MCF 10A (cell line): Measurements from ENCODE around the gene SCARF2. TPM values are rescaled to one million over a fixed set of nuclear protein-coding genes. Genes with fewer than 3 reads are reported as not detected.

Source experiments
- Bru-seq: library from RNA; stranded (reverse); fragments of 400-500 nt; gene quantifications from one replicate; lab custom pipeline; 2021; lab: Mats Ljungman, UMichigan
- BruChase-seq, 2 experiments: library from RNA; stranded (reverse); fragments of 400-500 nt; gene quantifications; one replicate each; lab custom pipeline; 2021; lab: Mats Ljungman, UMichigan
- BruUV-seq: library from RNA; stranded (reverse); fragments of 400-500 nt; replicated peaks from 2 replicates; lab custom pipeline; 2021; lab: Mats Ljungman, UMichigan
- CTCF ChIA-PET: fragments of 300-600 bp; sonication (Branson Sonifier 250); formaldehyde crosslinking; extraction: SDS; loops from one replicate; lab custom pipeline; 2021; ENCODE audit warnings: antibody characterized with exemption, inconsistent platforms; lab: Yijun Ruan, JAX
- POLR2A ChIA-PET: fragments of 300-600, 350-650 bp; sonication (Branson Sonifier 250); formaldehyde crosslinking; extraction: SDS; loops from one replicate; lab custom pipeline; 2020; ENCODE audit warnings: antibody characterized with exemption, inconsistent platforms; lab: Yijun Ruan, JAX
- DNase-seq: peaks from one replicate; pipeline ENCODE4 v3.0.0-alpha.2; 2018; ENCODE audit not compliant: unreplicated experiment
- H3K27ac Mint-ChIP-seq: one replicate; pipeline ENCODE4 v1.8.0; 2022; ENCODE audit warnings: mild to moderate bottlenecking, low read depth, mixed read lengths; ENCODE audit not compliant: unreplicated experiment
- H3K27me3 Mint-ChIP-seq: one replicate; pipeline ENCODE4 v1.8.0; 2022; ENCODE audit warnings: mixed read lengths; ENCODE audit not compliant: insufficient read depth, unreplicated experiment
- H3K36me3 Mint-ChIP-seq: one replicate; pipeline ENCODE4 v1.8.0; 2022; ENCODE audit warnings: mild to moderate bottlenecking, moderate library complexity, mixed read lengths; ENCODE audit not compliant: insufficient read depth, unreplicated experiment
- H3K4me1 Mint-ChIP-seq: one replicate; pipeline ENCODE4 v1.8.0; 2022; ENCODE audit warnings: mixed read lengths; ENCODE audit not compliant: insufficient read depth, unreplicated experiment
- H3K4me3 Mint-ChIP-seq: one replicate; pipeline ENCODE4 v1.8.0; 2022; ENCODE audit warnings: mild to moderate bottlenecking, moderate library complexity, mixed read lengths; ENCODE audit not compliant: unreplicated experiment
- H3K9me3 Mint-ChIP-seq: one replicate; pipeline ENCODE4 v1.8.0; 2022; ENCODE audit warnings: mixed read lengths; ENCODE audit not compliant: unreplicated experiment
- intact Hi-C: fragments of 100-400 bp; cut with micrococcal nuclease; formaldehyde crosslinking; loops from 2 replicates; pipeline ENCODE4 v1.14.1; 2022
- long read RNA-seq: library from polyadenylated mRNA; stranded (forward); transcript quantifications from one replicate; pipeline ENCODE4 v2.0.0, GENCODE V29; 2022
- total RNA-seq: library from RNA; stranded (reverse); gene quantifications from 2 replicates; pipeline ENCODE4 v1.2.3, GENCODE V29; 2022
- TF ChIP-seq, protein P1 (sequence below): fragments of 200-600 bp; IDR thresholded peaks from one replicate; pipeline ENCODE4 v1.8.0; 2022; ENCODE audit warnings: antibody characterized with exemption, mild to moderate bottlenecking; ENCODE audit not compliant: unreplicated experiment

The SCARF2 gene
- total RNA-seq = 0.35 and 0.88 TPM in 2 replicates
- percentile 27 among the genes with signal in this experiment for Bru-seq, nascent RNA
- percentile 44 among the genes with signal in this experiment for BruChase-seq, experiment 1, labeled RNA remaining after a 6-hour chase
- BruChase-seq, experiment 2, labeled RNA remaining after a 2-hour chase = percentile 43 among the genes with signal in this experiment
- long read RNA-seq = 0 reads

DNA sequence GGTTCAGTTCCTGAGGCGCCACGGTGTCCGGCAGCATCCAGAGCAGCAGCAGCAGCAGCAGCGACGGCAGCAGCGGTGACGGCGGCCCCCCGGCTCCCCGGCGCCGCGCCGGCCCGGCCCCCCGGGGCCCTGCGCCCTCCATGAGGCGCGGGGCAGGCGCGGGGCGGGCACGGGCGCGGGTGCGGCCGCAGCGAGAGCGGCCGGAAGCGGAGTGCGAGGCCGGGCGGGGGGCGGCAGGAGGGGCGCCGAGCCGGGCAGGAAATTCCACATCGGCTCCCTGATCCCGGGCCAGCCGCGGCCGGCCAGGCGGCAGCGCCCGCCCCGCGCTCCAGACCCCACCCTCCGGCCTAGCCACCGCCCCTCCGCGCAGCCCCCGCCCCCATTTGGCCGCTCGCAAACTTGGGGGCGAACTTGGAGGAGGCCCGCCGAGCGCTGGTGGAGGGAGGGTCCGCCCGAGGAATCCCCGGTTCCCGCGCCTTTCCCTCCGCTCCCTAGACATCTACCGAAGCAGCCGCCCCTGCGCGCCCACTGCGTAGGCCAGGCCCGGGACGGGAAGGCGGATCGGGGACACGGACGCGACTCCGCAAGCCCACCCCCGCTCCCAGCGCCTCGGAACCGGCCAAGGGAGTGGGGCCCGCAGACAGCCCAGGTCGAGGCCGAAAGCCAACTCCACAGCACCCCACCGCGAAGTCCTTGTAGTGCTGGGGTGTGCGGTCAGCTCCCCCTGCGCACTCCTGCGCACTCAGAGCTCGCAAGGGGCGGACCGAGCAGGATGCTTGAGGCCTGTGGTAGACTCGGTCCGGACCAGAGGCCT lies at the start of gene SCARF2:
Gene SCARF2 (minus strand): TSS at position 213 of the 814 bp plus-strand sequence. CDS start 71 bp downstream, at position 142.
- Mint-ChIP-seq H3K27me3 (peaks cover 11% of the 10 kb centered on the region), H3K27ac (no peak within 1 kb of the TSS), H3K36me3 (peaks cover 7% of the 10 kb centered on the region), H3K4me1 (no peaks in the 10 kb centered on the region), H3K4me3 (no peak within 1 kb of the TSS), H3K9me3 (no peaks in the 10 kb centered on the region)
- TF ChIP-seq, protein P1, sequence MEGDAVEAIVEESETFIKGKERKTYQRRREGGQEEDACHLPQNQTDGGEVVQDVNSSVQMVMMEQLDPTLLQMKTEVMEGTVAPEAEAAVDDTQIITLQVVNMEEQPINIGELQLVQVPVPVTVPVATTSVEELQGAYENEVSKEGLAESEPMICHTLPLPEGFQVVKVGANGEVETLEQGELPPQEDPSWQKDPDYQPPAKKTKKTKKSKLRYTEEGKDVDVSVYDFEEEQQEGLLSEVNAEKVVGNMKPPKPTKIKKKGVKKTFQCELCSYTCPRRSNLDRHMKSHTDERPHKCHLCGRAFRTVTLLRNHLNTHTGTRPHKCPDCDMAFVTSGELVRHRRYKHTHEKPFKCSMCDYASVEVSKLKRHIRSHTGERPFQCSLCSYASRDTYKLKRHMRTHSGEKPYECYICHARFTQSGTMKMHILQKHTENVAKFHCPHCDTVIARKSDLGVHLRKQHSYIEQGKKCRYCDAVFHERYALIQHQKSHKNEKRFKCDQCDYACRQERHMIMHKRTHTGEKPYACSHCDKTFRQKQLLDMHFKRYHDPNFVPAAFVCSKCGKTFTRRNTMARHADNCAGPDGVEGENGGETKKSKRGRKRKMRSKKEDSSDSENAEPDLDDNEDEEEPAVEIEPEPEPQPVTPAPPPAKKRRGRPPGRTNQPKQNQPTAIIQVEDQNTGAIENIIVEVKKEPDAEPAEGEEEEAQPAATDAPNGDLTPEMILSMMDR = no peak
- ChIA-PET CTCF (no interaction called here), POLR2A (no interaction called here)
- BruUV-seq = no TSS peak
- intact Hi-C loops = no loop called here
- DNase-seq = no peak

DNA sequence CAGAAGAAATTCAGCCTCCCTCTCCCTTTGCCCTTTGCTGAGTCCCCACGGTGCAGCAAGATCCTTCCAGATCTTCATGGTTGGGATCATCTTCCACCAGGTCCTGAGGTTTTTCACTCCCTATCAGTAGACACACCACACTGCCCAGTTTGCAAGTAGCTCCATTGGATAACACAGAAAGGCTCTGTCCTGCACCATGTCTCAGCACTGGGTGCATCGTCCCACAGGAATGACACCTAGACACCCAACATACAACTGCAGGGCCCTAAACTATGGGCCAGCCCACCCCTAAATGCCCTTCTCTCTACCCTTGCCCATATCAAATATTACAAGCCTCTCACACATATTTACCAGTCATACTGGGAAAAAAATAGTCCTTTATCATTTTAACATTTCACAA lies 48.6 kb upstream of the SCARF2 start:
- Mint-ChIP-seq H3K27me3 (no peaks in the 10 kb centered on the region), H3K27ac (no peak overlapping the region), H3K4me1 (no peaks in the 10 kb centered on the region), H3K4me3 (no peak overlapping the region), H3K9me3 (no peaks in the 10 kb centered on the region), H3K36me3 (peaks cover 5% of the 10 kb centered on the region)
- intact Hi-C loops = no loop called here
- ChIA-PET CTCF (interaction anchor here (0.7 kb wide), 1 partner anchor 78 kb away, joined by 3 read pairs; no protein-coding TSS in a partner anchor), POLR2A (no interaction called here)
- DNase-seq = no peak
- no TSS peak for BruUV-seq
- TF ChIP-seq, protein P1 = no peak

DNA sequence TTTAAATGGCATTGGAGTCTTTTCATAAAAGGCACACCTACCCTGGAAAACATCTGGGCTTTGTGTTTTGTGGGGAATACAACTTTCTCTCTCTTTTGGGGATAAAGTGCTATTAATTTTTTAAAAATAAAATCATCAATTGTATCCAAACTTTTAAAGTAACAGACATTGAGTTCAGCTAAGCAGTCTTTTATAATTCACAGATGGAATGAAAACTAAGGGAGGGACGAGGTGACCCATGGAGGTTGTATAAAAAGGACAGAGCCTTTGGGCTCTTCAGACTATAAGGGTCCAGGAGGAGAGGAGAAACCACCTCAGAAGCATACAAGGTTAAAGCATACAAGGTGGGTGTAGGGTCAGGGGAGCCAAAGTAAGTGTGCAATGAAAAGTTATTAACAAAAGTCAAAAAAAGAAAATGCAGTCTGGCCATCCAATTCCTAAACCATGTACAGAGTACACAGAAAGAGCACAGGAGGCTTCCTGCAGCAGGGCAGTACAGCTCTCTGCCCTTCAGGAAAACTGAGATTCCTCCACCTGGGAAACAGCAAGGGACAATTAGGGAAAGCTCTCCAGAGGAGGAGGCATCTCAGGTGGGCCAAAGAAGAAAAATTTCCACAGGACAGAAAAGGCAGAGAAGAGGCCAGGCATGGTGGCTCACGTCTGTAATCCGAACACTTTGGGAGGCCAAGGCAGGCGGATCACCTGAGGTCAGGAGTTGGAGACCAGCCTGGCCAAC lies 47.5 kb upstream of the SCARF2 start:
- POLR2A ChIA-PET = interaction anchor here (0.6 to 1.2 kb wide), 3 partner anchors 10 to 1306 kb away, joined by 3 to 5 read pairs (median 3); partner anchors contain the start of gene SLC25A1
- no peak for DNase-seq
- no TSS peak for BruUV-seq
- Mint-ChIP-seq H3K36me3 (peaks cover 11% of the 10 kb centered on the region), H3K4me1 (no peaks in the 10 kb centered on the region), H3K27me3 (no peaks in the 10 kb centered on the region), H3K9me3 (no peaks in the 10 kb centered on the region), H3K4me3 (no peak overlapping the region), H3K27ac (no peak overlapping the region)
- intact Hi-C loops = no loop called here
- TF ChIP-seq, protein P1 = no peak
- CTCF ChIA-PET = interaction anchor here (1.7 kb wide), 1 partner anchor 9 kb away, joined by 4 read pairs; no protein-coding TSS in a partner anchor
